22Rv1 (cell line): ENCODE data around the gene NUP153.

Source experiments
- H3K27ac ChIP-seq: fragments of 450-650 bp; 2 replicates; pipeline ENCODE4 v1.5.1; 2017
- CTCF ChIP-seq: fragments of 450-650 bp; IDR thresholded peaks from 2 replicates; pipeline ENCODE4 v1.5.1; 2017; ENCODE audit warnings: mild to moderate bottlenecking
- ZFX ChIP-seq: fragments of 450-650 bp; IDR thresholded peaks from 2 replicates; pipeline ENCODE4 v1.6.1; 2017; ENCODE audit warnings: antibody characterized with exemption, borderline replicate concordance

NUP153 gene

DNA sequence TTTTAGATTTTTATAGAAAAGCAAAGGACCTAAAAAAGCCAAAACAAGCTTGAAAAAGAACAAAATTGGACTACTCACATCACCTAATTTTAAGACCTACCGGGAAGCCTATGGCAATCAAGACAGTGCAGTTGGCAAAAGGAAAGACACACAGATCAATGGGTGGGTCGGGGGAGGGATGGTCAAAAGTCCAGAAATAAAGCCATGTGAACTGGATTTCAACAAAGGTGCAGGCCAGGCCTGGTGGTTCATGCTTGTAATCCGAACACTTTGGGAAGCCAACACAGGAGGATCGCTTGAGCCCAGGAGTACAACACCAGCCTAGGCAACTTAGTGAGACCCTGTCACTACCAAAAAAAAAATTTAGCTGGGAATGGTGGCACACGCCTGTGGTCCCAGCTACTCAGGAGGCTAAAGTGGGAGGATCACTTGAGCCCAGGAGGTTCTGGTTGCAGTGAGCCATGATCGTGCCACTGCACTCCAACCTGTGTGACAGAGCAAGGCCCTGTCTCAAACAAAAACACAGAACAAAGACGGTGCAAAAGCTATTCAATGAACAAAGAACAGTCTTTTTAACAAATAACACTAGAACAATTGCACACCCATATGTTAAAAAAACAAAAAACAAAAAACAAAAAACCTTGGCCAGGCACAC, 34.5 kb downstream of the NUP153 start:
- TF ChIP-seq CTCF: no peak
- TF ChIP-seq ZFX: no peak
- no peak overlapping the region for H3K27ac ChIP-seq

DNA sequence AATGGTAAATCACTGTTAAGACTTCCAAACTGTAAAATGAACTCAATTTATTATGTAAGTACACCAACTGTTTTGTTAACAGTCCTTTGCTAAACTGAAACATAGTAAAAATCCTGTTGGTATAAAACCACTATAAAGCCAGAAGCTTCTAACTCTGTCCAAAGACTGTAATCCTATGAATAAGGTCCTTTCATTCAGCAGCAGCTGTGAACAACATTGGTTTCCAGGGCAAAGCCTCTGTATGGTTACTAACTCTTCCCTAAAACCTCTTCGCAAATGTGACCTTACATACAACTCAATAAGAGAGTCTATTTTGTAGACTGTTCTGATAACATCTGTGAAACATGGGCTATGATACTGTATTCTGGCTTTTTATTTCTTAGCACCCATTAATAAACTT, 40.1 kb downstream of the NUP153 start:
- no peak for TF ChIP-seq ZFX
- no peak for TF ChIP-seq CTCF
- H3K27ac ChIP-seq: no peak overlapping the region

DNA sequence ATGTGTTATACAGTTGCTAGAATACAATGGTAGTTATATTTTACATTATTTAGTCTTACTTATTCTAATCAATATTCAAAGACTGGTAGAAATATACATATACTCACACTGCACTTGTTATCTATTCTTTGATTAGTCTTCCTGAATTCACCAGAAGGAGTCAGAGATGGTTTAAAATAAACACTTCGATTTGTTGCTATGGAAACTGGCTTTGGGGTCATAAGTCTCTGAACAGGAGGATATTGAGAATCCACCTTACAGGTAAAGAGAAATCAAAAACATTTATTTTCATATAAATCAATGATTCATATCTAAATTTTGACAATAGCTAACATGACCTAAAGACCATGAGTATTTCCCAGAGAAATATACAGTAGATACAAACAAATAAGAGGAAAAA, 41.6 kb downstream of the NUP153 start:
- H3K27ac ChIP-seq: no peak overlapping the region
- no peak for TF ChIP-seq CTCF
- TF ChIP-seq ZFX: no peak

DNA sequence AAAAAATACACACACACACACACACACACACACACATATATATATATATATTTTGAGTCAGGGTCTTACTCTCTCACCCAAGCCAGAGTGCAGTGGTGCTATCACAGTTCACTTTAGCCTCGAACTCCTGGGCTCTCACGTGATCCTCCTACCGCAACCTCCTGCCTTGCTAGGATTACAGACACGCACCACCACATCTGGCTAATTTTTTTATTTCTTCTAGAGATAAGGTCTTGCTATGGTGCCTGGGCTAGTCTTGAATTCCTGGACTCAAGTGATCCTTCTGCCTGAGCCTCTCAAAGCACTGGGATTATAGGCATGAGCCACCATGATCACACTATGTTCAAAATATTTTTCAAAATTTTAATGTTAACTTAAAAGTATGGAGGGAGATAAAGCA, 43.5 kb downstream of the NUP153 start:
- H3K27ac ChIP-seq: no peak overlapping the region
- no peak for TF ChIP-seq ZFX
- no peak for TF ChIP-seq CTCF

- TF ChIP-seq CTCF (no peak), ZFX (no peak)
- H3K27ac ChIP-seq: no peak overlapping the region
These were observed 44.1 kb downstream of the NUP153 start for GRCh38 chr6:17662585-17662984.

- H3K27ac ChIP-seq: no peak overlapping the region
- TF ChIP-seq ZFX (no peak), CTCF (no peak)
These were observed 50.1 kb downstream of the NUP153 start for GRCh38 chr6:17656644-17657043.

DNA sequence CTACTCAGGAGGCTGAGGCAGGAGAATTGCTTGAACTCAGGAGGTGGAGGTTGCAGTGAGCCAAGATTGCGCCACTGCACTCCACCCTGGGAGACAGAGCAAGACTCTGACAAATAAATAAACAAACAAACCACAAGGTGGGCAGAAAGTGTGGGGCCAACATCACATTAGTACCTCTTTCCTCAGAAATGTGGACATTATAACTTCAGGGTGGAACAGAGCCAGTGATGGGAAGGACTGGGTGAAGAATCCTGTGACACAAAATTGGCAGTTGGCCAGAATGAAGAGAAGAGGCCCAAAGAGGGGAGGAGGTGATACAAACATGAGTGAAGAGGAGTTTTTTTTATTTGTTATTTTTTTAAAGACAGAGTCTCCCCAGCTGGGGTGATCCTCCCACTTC, 50.6 kb downstream of the NUP153 start:
- H3K27ac ChIP-seq: no peak overlapping the region
- TF ChIP-seq CTCF (no peak), ZFX (no peak)
